CD14-positive monocyte (primary cell): ENCODE data around the gene MYO1C. TPM values are rescaled to one million over a fixed set of nuclear protein-coding genes. Genes with fewer than 3 reads are reported as not detected.
A peak's percentile ranks its signal among the peaks of the same experiment; 100 is the strongest.
"Not testable (repeated sequence)": the region's sequence is repeated elsewhere in the genome, so short reads cannot be mapped to it uniquely, and the experiment has no call there.

Experiments
- DNase-seq, 3 donors: peaks; one replicate each; pipeline ENCODE4 v3.0.0-alpha.2; 2011 to 2022
- H2AFZ ChIP-seq: 2 replicates; pipeline ENCODE4 v1.6.0; 2012; ENCODE audit warnings: mild to moderate bottlenecking, low read depth, low read length, inconsistent platforms; ENCODE audit not compliant: insufficient read depth, poor library complexity, severe bottlenecking
- H3K27ac ChIP-seq, 2 donors: 1 replicate in 1 of 2; 2 replicates in 1 of 2; pipeline ENCODE4 v1.5.1; 2012 to 2013; ENCODE audit warnings: low read length in 2 of 2, control low read depth in 1 of 2, inconsistent platforms in 1 of 2, low read depth in 1 of 2, mild to moderate bottlenecking in 1 of 2
- H3K27me3 ChIP-seq, 2 donors: one replicate each; pipeline versions ENCODE4 v1.6.0 to v1.6.1; 2011 to 2013; ENCODE audit warnings: low read length in 2 of 2; ENCODE audit not compliant: control insufficient read depth in 2 of 2, insufficient read depth in 2 of 2
- H3K36me3 ChIP-seq, 2 donors: replicated peaks in 1 of 2; 1 replicate in 1 of 2; 2 replicates in 1 of 2; pipeline versions ENCODE4 v1.5.1 to v1.6.1; 2012 to 2013; ENCODE audit warnings: low read length in 2 of 2, control low read depth in 1 of 2, inconsistent platforms in 1 of 2, mild to moderate bottlenecking in 1 of 2; ENCODE audit not compliant: insufficient read depth in 2 of 2, control insufficient read depth in 1 of 2
- H3K4me1 ChIP-seq, 2 donors: 1 replicate in 1 of 2; 2 replicates in 1 of 2; pipeline versions ENCODE4 v1.5.1 to v1.6.1; 2012 to 2013; ENCODE audit warnings: low read length in 2 of 2, control low read depth in 1 of 2, inconsistent platforms in 1 of 2, mild to moderate bottlenecking in 1 of 2, moderate library complexity in 1 of 2; ENCODE audit not compliant: insufficient read depth in 2 of 2, control insufficient read depth in 1 of 2
- H3K4me2 ChIP-seq: replicated peaks from 2 replicates; pipeline ENCODE3; 2012; ENCODE audit warnings: low read length, moderate library complexity, mild to moderate bottlenecking; ENCODE audit not compliant: poor library complexity, severe bottlenecking; ENCODE audit errors: extremely low read depth
- H3K4me3 ChIP-seq, 3 experiments: fragments of 200-600 bp in 1 of 3; sonication (generic) in 1 of 3; replicated peaks in 1 of 3; 1 replicate in 2 of 3; 2 replicates in 1 of 3; pipeline ENCODE4 v1.5.1; 2011 to 2013; ENCODE audit warnings: low read length in 3 of 3, mild to moderate bottlenecking in 3 of 3, control low read depth in 2 of 3, low read depth in 2 of 3, inconsistent platforms in 1 of 3, moderate library complexity in 1 of 3
- H3K79me2 ChIP-seq: 2 replicates; pipeline ENCODE4 v1.6.0; 2012; ENCODE audit warnings: mild to moderate bottlenecking, control low read depth, inconsistent platforms, low read length, moderate library complexity; ENCODE audit not compliant: insufficient read depth
- H3K9ac ChIP-seq: 2 replicates; pipeline ENCODE4 v1.6.0; 2017; ENCODE audit warnings: low read length, mild to moderate bottlenecking; ENCODE audit not compliant: insufficient read depth, poor library complexity, severe bottlenecking
- H3K9me3 ChIP-seq, 2 donors: replicated peaks in 1 of 2; 1 replicate in 1 of 2; 2 replicates in 1 of 2; pipeline versions ENCODE4 v1.5.1 to v1.6.1; 2012 to 2013; ENCODE audit warnings: low read length in 2 of 2, control low read depth in 1 of 2; ENCODE audit not compliant: control insufficient read depth in 1 of 2, insufficient read depth in 1 of 2
- H4K20me1 ChIP-seq: 2 replicates; pipeline ENCODE4 v1.6.0; 2012; ENCODE audit warnings: mild to moderate bottlenecking, low read length, control low read depth, moderate library complexity; ENCODE audit not compliant: insufficient read depth
- H3K27ac Mint-ChIP-seq, 7 donors: one replicate each; pipeline ENCODE4 v1.8.0; 2020; ENCODE audit warnings: mild to moderate bottlenecking in 7 of 7, mixed read lengths in 7 of 7, moderate library complexity in 6 of 7, inconsistent platforms in 2 of 7
- H3K27me3 Mint-ChIP-seq, 3 donors: one replicate each; pipeline ENCODE4 v1.8.0; 2021 to 2022; ENCODE audit warnings: low read depth in 3 of 3, mild to moderate bottlenecking in 3 of 3, mixed read lengths in 3 of 3, moderate library complexity in 3 of 3, inconsistent platforms in 1 of 3
- H3K36me3 Mint-ChIP-seq, 2 donors: one replicate each; pipeline ENCODE4 v1.8.0; 2020; ENCODE audit warnings: mixed read lengths in 2 of 2, inconsistent platforms in 1 of 2, mild to moderate bottlenecking in 1 of 2
- H3K4me1 Mint-ChIP-seq: one replicate; pipeline ENCODE4 v1.8.0; 2020; ENCODE audit warnings: mild to moderate bottlenecking, mixed read lengths
- H3K4me3 Mint-ChIP-seq, 2 donors: one replicate each; pipeline ENCODE4 v1.8.0; 2020; ENCODE audit warnings: mild to moderate bottlenecking in 2 of 2, mixed read lengths in 2 of 2, moderate library complexity in 1 of 2
- H3K9me3 Mint-ChIP-seq, 7 donors: one replicate each; pipeline ENCODE4 v1.8.0; 2020 to 2022; ENCODE audit warnings: mixed read lengths in 7 of 7, mild to moderate bottlenecking in 6 of 7, moderate library complexity in 6 of 7, inconsistent platforms in 2 of 7
- WGBS: methylation state at CpG from one replicate; pipeline ENCODE4 v1.1.5; 2013; ENCODE audit warnings: missing lambda C conversion rate; ENCODE audit not compliant: insufficient coverage; 5-methylcytosine and 5-hydroxymethylcytosine counted together
- intact Hi-C, 2 donors: fragments of 100-400 bp; cut with micrococcal nuclease; formaldehyde crosslinking; loops; one replicate each; pipeline versions ENCODE4 v1.15.0 to v1.15.1; 2023
- polyA plus RNA-seq, 3 donors: library from polyadenylated mRNA; depleted of rRNA in 1 of 3; unstranded in 2 of 3; stranded (reverse) in 1 of 3; fragments of 300-500 nt in 2 of 3; fragments of >200 nt in 1 of 3; fragmentation: Illumina TruSeq in 2 of 3; gene quantifications; 1 replicate in 2 of 3; 2 replicates in 1 of 3; pipeline ENCODE4 v1.2.3, GENCODE V29; 2012 to 2021
- TF ChIP-seq, protein P1 (sequence below): fragments of 200-600 bp; IDR thresholded peaks from one replicate; pipeline ENCODE4 v1.8.0; 2022; ENCODE audit warnings: antibody characterized with exemption, mild to moderate bottlenecking

Gene MYO1C
- polyA plus RNA-seq, 3 donors = 2.5 to 9.5 (median 3.1) TPM

DNA sequence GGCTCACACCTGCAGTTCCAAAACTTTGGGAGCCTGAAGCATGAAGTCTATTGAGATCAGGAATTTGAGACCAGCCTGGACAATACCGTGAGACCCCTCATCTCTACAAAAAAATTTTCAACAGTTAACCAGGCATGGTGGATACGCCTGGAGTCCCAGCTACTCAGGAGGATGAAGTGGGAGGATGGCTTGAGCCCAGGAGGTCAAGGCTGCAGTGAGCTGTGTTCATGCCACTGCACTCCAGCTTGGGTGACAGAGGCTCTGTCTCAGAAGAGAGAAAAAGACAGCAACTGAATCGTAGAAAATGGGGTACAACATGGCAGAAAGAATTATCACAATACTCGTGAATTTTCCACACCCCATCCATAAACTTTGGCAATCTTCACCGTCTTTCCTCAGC, 39.6 kb downstream of the MYO1C start:
- H3K4me3 ChIP-seq = no peak overlapping the region
- peaks cover 56% of the 10 kb centered on the region for H3K4me1 Mint-ChIP-seq
- DNase-seq = no peak
- peaks cover 83% of the 10 kb centered on the region for H3K79me2 ChIP-seq
- H3K27ac ChIP-seq = no peak overlapping the region
- no peak overlapping the region for H2AFZ ChIP-seq
- H3K4me2 ChIP-seq = no peak overlapping the region
- H3K36me3 Mint-ChIP-seq = peaks cover 21 to 61% of the 10 kb centered on the region in 2 donors
- peaks cover 0 to 6% (median 0%) of the 10 kb centered on the region in 7 donors for H3K9me3 Mint-ChIP-seq
- intact Hi-C loops = loop anchor here in 1 of 2 donors (5.0 to 10.0 kb wide), 2 partner anchors 46 to 88 kb away; no protein-coding TSS in a partner anchor
- peaks cover 7 to 14% (median 9%) of the 10 kb centered on the region in 3 donors for H3K27me3 Mint-ChIP-seq
- WGBS = 100% methylated on average over 1 of the region's 5 CpGs
- H3K27me3 ChIP-seq = peaks cover 0 to 5% of the 10 kb centered on the region in 2 donors
- no peak overlapping the region for H3K4me3 Mint-ChIP-seq
- peaks cover 14 to 39% of the 10 kb centered on the region in 2 donors for H3K36me3 ChIP-seq
- H3K9ac ChIP-seq = no peak overlapping the region
- TF ChIP-seq, protein P1, sequence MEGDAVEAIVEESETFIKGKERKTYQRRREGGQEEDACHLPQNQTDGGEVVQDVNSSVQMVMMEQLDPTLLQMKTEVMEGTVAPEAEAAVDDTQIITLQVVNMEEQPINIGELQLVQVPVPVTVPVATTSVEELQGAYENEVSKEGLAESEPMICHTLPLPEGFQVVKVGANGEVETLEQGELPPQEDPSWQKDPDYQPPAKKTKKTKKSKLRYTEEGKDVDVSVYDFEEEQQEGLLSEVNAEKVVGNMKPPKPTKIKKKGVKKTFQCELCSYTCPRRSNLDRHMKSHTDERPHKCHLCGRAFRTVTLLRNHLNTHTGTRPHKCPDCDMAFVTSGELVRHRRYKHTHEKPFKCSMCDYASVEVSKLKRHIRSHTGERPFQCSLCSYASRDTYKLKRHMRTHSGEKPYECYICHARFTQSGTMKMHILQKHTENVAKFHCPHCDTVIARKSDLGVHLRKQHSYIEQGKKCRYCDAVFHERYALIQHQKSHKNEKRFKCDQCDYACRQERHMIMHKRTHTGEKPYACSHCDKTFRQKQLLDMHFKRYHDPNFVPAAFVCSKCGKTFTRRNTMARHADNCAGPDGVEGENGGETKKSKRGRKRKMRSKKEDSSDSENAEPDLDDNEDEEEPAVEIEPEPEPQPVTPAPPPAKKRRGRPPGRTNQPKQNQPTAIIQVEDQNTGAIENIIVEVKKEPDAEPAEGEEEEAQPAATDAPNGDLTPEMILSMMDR = no peak
- peaks cover 78% of the 10 kb centered on the region for H4K20me1 ChIP-seq
- H3K9me3 ChIP-seq = no peaks in the 10 kb centered on the region
- peaks cover 30 to 42% of the 10 kb centered on the region in 2 donors for H3K4me1 ChIP-seq
- H3K27ac Mint-ChIP-seq = peak overlapping the region in 3 of 7 donors; percentile 35 to 70 (median 43)

DNA sequence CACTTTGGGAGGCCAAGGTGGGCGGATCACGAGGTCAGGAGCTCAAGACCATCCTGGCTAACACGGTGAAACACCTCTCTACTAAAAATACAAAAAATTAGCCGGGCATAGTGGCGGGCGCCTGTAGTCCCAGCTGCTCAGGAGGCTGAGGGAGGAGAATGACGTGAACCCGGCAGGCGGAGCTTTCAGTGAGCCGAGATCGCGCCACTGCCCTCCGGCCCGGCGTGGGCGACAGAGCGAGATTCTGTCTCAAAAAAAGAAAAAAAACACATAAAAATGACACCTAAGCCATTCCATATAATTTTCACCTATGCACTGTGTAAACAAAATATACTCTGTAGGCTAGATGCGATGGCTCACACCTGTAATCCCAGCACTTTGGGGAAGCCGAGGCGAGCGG, 42.2 kb downstream of the MYO1C start:
- H4K20me1 ChIP-seq = peaks cover 100% of the 10 kb centered on the region

More for the DNA sequence above, 42.2 kb downstream of the MYO1C start:
- peaks cover 29 to 38% of the 10 kb centered on the region in 2 donors for H3K4me1 ChIP-seq
- H3K4me3 ChIP-seq, H3K9me3 Mint-ChIP-seq, H3K9me3 ChIP-seq, H3K4me2 ChIP-seq, H3K27me3 Mint-ChIP-seq, H3K27ac ChIP-seq, DNase-seq, H2AFZ ChIP-seq, H3K27me3 ChIP-seq, H3K4me3 Mint-ChIP-seq, H3K9ac ChIP-seq, H3K27ac Mint-ChIP-seq: not testable (repeated sequence)
- WGBS = 100% methylated on average over 6 of the region's 21 CpGs
- peaks cover 53% of the 10 kb centered on the region for H3K4me1 Mint-ChIP-seq
- peaks cover 17 to 50% of the 10 kb centered on the region in 2 donors for H3K36me3 ChIP-seq
- H3K79me2 ChIP-seq = peaks cover 100% of the 10 kb centered on the region
- H3K36me3 Mint-ChIP-seq = peaks cover 23 to 74% of the 10 kb centered on the region in 2 donors
- intact Hi-C loops = loop anchor here in 1 of 2 donors (5.0 to 10.0 kb wide), 2 partner anchors 43 to 85 kb away; no protein-coding TSS in a partner anchor
